IMR-90 (cell line): ENCODE results near the gene TANGO2. TPM values are rescaled to one million over a fixed set of nuclear protein-coding genes. Genes with fewer than 3 reads are reported as not detected.

ENCODE experiments used
- ATAC-seq: fragments of 200-7000 bp; cut with Tn5 transposase; 2 replicates; pipeline ENCODE4 v1.9.1; 2020; ENCODE audit warnings: low read depth, mild to moderate bottlenecking, moderate library complexity
- BruUV-seq: library from RNA; stranded (reverse); fragments of 400-500 nt; replicated peaks from 2 replicates; lab custom pipeline; 2021; lab: Mats Ljungman, UMichigan
- CTCF ChIA-PET: fragments of 300-600 bp; formaldehyde crosslinking; extraction: SDS; loops from one replicate; lab custom pipeline; 2021; ENCODE audit warnings: antibody characterized with exemption; lab: Yijun Ruan, JAX
- POLR2A ChIA-PET: fragments of 300-600 bp; sonication (Branson Sonifier 250); formaldehyde crosslinking; loops from one replicate; lab custom pipeline; 2022; ENCODE audit warnings: antibody characterized with exemption; ENCODE audit not compliant: unreplicated experiment; lab: Charles Lee
- DNase-seq: peaks from one replicate; pipeline ENCODE4 v3.0.0; 2013
- H2AFZ ChIP-seq: replicated peaks from 2 replicates; pipeline ENCODE3; 2013; ENCODE audit warnings: low read length, mild to moderate bottlenecking; ENCODE audit not compliant: poor library complexity
- H2AK5ac ChIP-seq: 2 replicates; pipeline ENCODE4 v1.6.1; 2013; ENCODE audit warnings: low read depth, low read length, inconsistent platforms
- H2AK9ac ChIP-seq: replicated peaks from 2 replicates; pipeline ENCODE3; 2013; ENCODE audit warnings: mild to moderate bottlenecking, low read depth, low read length, moderate library complexity; ENCODE audit not compliant: poor library complexity
- H2BK120ac ChIP-seq: 2 replicates; pipeline ENCODE4 v1.6.1; 2013; ENCODE audit warnings: low read depth, low read length, inconsistent platforms
- H2BK15ac ChIP-seq: 3 replicates; pipeline ENCODE4 v1.6.1; 2013; ENCODE audit warnings: low read depth, low read length, inconsistent platforms
- H2BK20ac ChIP-seq: 2 replicates; pipeline ENCODE4 v1.6.1; 2013; ENCODE audit warnings: low read depth, mild to moderate bottlenecking, inconsistent platforms, low read length, moderate library complexity
- H2BK5ac ChIP-seq: 2 replicates; pipeline ENCODE4 v1.6.1; 2013; ENCODE audit warnings: mild to moderate bottlenecking, low read depth, low read length, inconsistent platforms; ENCODE audit not compliant: poor library complexity, severe bottlenecking
- H3K14ac ChIP-seq: replicated peaks from 2 replicates; pipeline ENCODE4 v1.6.1; 2013; ENCODE audit warnings: low read depth, low read length, inconsistent platforms
- H3K18ac ChIP-seq: 2 replicates; pipeline ENCODE4 v1.6.1; 2013; ENCODE audit warnings: low read depth, low read length, control low read depth
- H3K23ac ChIP-seq: 2 replicates; pipeline ENCODE4 v1.6.1; 2013; ENCODE audit warnings: low read depth, low read length, inconsistent platforms
- H3K27ac ChIP-seq: 2 replicates; pipeline ENCODE4 v1.5.1; 2013; ENCODE audit warnings: mild to moderate bottlenecking, control low read depth, low read length; ENCODE audit not compliant: insufficient read depth
- H3K27me3 ChIP-seq: 2 replicates; pipeline ENCODE4 v1.6.1; 2013; ENCODE audit warnings: low read length; ENCODE audit not compliant: control insufficient read depth, insufficient read depth
- H3K36me3 ChIP-seq: 2 replicates; pipeline ENCODE4 v1.6.1; 2013; ENCODE audit warnings: low read length, mixed read lengths; ENCODE audit not compliant: control insufficient read depth, insufficient read depth
- H3K4ac ChIP-seq: 2 replicates; pipeline ENCODE4 v1.6.1; 2013; ENCODE audit warnings: low read depth, low read length, inconsistent platforms
- H3K4me1 ChIP-seq: 2 replicates; pipeline ENCODE4 v1.6.1; 2013; ENCODE audit warnings: low read length, mixed read lengths; ENCODE audit not compliant: control insufficient read depth, insufficient read depth
- H3K4me2 ChIP-seq: 2 replicates; pipeline ENCODE4 v1.6.1; 2013; ENCODE audit warnings: low read depth, mild to moderate bottlenecking, control low read depth, low read length, moderate library complexity
- H3K4me3 ChIP-seq: 2 replicates; pipeline ENCODE4 v1.5.1; 2013; ENCODE audit warnings: low read depth, mild to moderate bottlenecking, control low read depth, low read length, moderate library complexity; ENCODE audit not compliant: insufficient read depth
- H3K56ac ChIP-seq: 2 replicates; pipeline ENCODE4 v1.6.1; 2013; ENCODE audit warnings: low read length, inconsistent platforms; ENCODE audit not compliant: insufficient read depth; ENCODE audit errors: extremely low read depth
- H3K79me1 ChIP-seq, 2 experiments: 2 replicates each; pipeline ENCODE4 v1.6.1; 2013; ENCODE audit warnings: low read length in 2 of 2, inconsistent platforms in 1 of 2, low read depth in 1 of 2
- H3K9ac ChIP-seq: 2 replicates; pipeline ENCODE4 v1.6.1; 2013; ENCODE audit warnings: low read depth, low read length, control low read depth
- H3K9me1 ChIP-seq: 2 replicates; pipeline ENCODE4 v1.6.1; 2013; ENCODE audit warnings: low read length, inconsistent platforms; ENCODE audit not compliant: insufficient read depth
- H3K9me3 ChIP-seq: 2 replicates; pipeline ENCODE4 v1.6.1; 2013; ENCODE audit warnings: low read length; ENCODE audit not compliant: control insufficient read depth, insufficient read depth
- H4K20me1 ChIP-seq: 2 replicates; pipeline ENCODE4 v1.6.1; 2013; ENCODE audit warnings: low read length, inconsistent platforms; ENCODE audit not compliant: insufficient read depth
- H4K5ac ChIP-seq: 2 replicates; pipeline ENCODE4 v1.6.1; 2013; ENCODE audit warnings: mild to moderate bottlenecking, low read depth, low read length, control low read depth
- H4K8ac ChIP-seq, 2 experiments: 2 replicates each; pipeline ENCODE4 v1.6.1; 2013; ENCODE audit warnings: low read depth in 2 of 2, low read length in 2 of 2, control low read depth in 1 of 2, inconsistent platforms in 1 of 2
- H4K91ac ChIP-seq: 2 replicates; pipeline ENCODE4 v1.6.1; 2013; ENCODE audit warnings: low read depth, low read length, inconsistent platforms; ENCODE audit not compliant: insufficient read depth
- BHLHE40 ChIP-seq: fragments of 150-350 bp; IDR thresholded peaks from 2 replicates; pipeline ENCODE4 v1.6.1; 2016; ENCODE audit warnings: mild to moderate bottlenecking, low read depth, low read length
- CEBPB ChIP-seq: IDR thresholded peaks from 2 replicates; pipeline ENCODE4 v1.6.1; 2012; ENCODE audit warnings: low read depth, low read length, improper control_type of control experiment
- CHD1 ChIP-seq: IDR thresholded peaks from 2 replicates; pipeline ENCODE4 v1.6.1; 2012; ENCODE audit warnings: low read depth, low read length, improper control_type of control experiment
- CTCF ChIP-seq: conservative IDR thresholded peaks from 2 replicates; pipeline ENCODE4 v1.5.1; 2012; ENCODE audit warnings: mild to moderate bottlenecking, low read depth, low read length, improper control_type of control experiment
- ELK1 ChIP-seq: fragments of 150-350 bp; IDR thresholded peaks from 2 replicates; pipeline ENCODE4 v1.6.1; 2016; ENCODE audit warnings: low read depth, mild to moderate bottlenecking, low read length, moderate library complexity, borderline replicate concordance
- FOS ChIP-seq: fragments of 150-350 bp; IDR thresholded peaks from 2 replicates; pipeline ENCODE4 v1.6.1; 2016; ENCODE audit warnings: low read depth, low read length
- MAFK ChIP-seq: IDR thresholded peaks from 2 replicates; pipeline ENCODE4 v1.6.1; 2012; ENCODE audit warnings: low read depth, low read length, improper control_type of control experiment
- MAZ ChIP-seq: IDR thresholded peaks from 2 replicates; pipeline ENCODE4 v1.6.1; 2012; ENCODE audit warnings: low read depth, mild to moderate bottlenecking, low read length, improper control_type of control experiment, moderate library complexity, borderline replicate concordance
- MXI1 ChIP-seq: IDR thresholded peaks from 2 replicates; pipeline ENCODE4 v1.6.1; 2012; ENCODE audit warnings: low read depth, mild to moderate bottlenecking, low read length, moderate library complexity, borderline replicate concordance
- NFE2L2 ChIP-seq: fragments of 150-350 bp; IDR thresholded peaks from 2 replicates; pipeline ENCODE4 v1.6.1; 2016; ENCODE audit warnings: low read depth, mild to moderate bottlenecking, low read length
- POLR2A ChIP-seq: IDR thresholded peaks from 2 replicates; pipeline ENCODE4 v1.6.1; 2012; ENCODE audit warnings: mild to moderate bottlenecking, low read depth, low read length
- RAD21 ChIP-seq: IDR thresholded peaks from 2 replicates; pipeline ENCODE4 v1.6.1; 2012; ENCODE audit warnings: low read length, improper control_type of control experiment
- RCOR1 ChIP-seq: IDR thresholded peaks from 2 replicates; pipeline ENCODE4 v1.6.1; 2012; ENCODE audit warnings: mild to moderate bottlenecking, low read length, improper control_type of control experiment; ENCODE audit not compliant: insufficient replicate concordance
- RFX5 ChIP-seq: IDR thresholded peaks from 2 replicates; pipeline ENCODE4 v1.8.0; 2012; ENCODE audit warnings: low read depth, mild to moderate bottlenecking, low read length, moderate library complexity
- SMC3 ChIP-seq: fragments of 150-350 bp; IDR thresholded peaks from 2 replicates; pipeline ENCODE4 v1.6.1; 2016; ENCODE audit warnings: low read depth, mild to moderate bottlenecking, antibody characterized with exemption, low read length, moderate library complexity
- USF2 ChIP-seq: fragments of 150-350 bp; IDR thresholded peaks from 2 replicates; pipeline ENCODE4 v1.6.1; 2017; ENCODE audit warnings: mild to moderate bottlenecking, antibody characterized with exemption, low read length, low read depth
- WGBS, 2 experiments: methylation state at CpG; one replicate each; pipeline versions ENCODE4 v1.1.5 to v1.1.7; 2013; ENCODE audit warnings: missing lambda C conversion rate in 2 of 2; ENCODE audit not compliant: insufficient read length in 1 of 2; ENCODE audit errors: extremely low coverage in 2 of 2; 5-methylcytosine and 5-hydroxymethylcytosine counted together
- dilution Hi-C: fragments of 300-500 bp; cut with HindIII; formaldehyde crosslinking; loops from one replicate; pipeline ENCODE4 v1.14.3; 2018; ENCODE audit warnings: low sequenced_read_pairs; ENCODE audit not compliant: unreplicated experiment
- in situ Hi-C: fragments of 300-500 bp; cut with MboI; formaldehyde crosslinking; loops from 3 replicates; pipeline ENCODE4 v1.14.3; 2019; ENCODE audit warnings: low sequenced_read_pairs, inconsistent platforms, mixed read lengths
- intact Hi-C: fragments of 100-400 bp; cut with micrococcal nuclease; formaldehyde crosslinking; loops from 2 replicates; pipeline ENCODE4 v1.10.0; 2022
- polyA plus RNA-seq, 3 experiments: library from polyadenylated mRNA; depleted of rRNA; stranded (reverse); fragments of >200 nt; gene quantifications; 2 replicates each; pipeline ENCODE4 v1.2.3, GENCODE V29; 2012; ENCODE audit warnings: low replicate concordance in 1 of 3
- total RNA-seq: library from RNA; depleted of rRNA; stranded (reverse); fragments of >200 nt; gene quantifications from 2 replicates; pipeline ENCODE4 v1.2.3, GENCODE V29; 2012

The TANGO2 gene
- total and polyA plus RNA-seq, 2 of the 4 experiments (the other 2 are of a cell fraction), result 45.1 to 75.1 TPM

- dilution Hi-C loops (no loop called here), intact Hi-C loops (no loop called here), in situ Hi-C loops (no loop called here)
- H3K23ac ChIP-seq, result no peak overlapping the region
- ATAC-seq (no peak), DNase-seq (no peak)
- no peaks in the 10 kb centered on the region; the same call in 1 of the 2 replicates for H3K9me3 ChIP-seq
- POLR2A ChIA-PET, result no interaction called here
- no peak overlapping the region for H4K91ac ChIP-seq
- no peak overlapping the region for H2AFZ ChIP-seq
- H2BK20ac ChIP-seq, result no peak overlapping the region
- no peak overlapping the region for H3K4ac ChIP-seq
- H3K79me1 ChIP-seq, result peaks cover 0 to 10% of the 10 kb centered on the region in 2 experiments; a peak in 1 of 4 replicates
- peaks cover 25% of the 10 kb centered on the region for H3K36me3 ChIP-seq
- H2BK5ac ChIP-seq, result no peak overlapping the region
- H4K20me1 ChIP-seq, result no peaks in the 10 kb centered on the region; the same call in 1 of the 2 replicates
- no peaks in the 10 kb centered on the region for H3K4me1 ChIP-seq
- no peak overlapping the region for H3K56ac ChIP-seq
- WGBS, 2 experiments, result no CpG with 5 or more reads among the region's 4 CpGs
- no peak overlapping the region for H2AK5ac ChIP-seq
- H3K27ac ChIP-seq, result no peak overlapping the region
- H3K9ac ChIP-seq, result no peak overlapping the region
- no peak overlapping the region for H2AK9ac ChIP-seq
- H3K14ac ChIP-seq, result no peak overlapping the region
- no peak overlapping the region for H2BK15ac ChIP-seq
- H3K27me3 ChIP-seq, result no peaks in the 10 kb centered on the region
- no peak overlapping the region for H4K5ac ChIP-seq
- no TSS peak for BruUV-seq
- TF ChIP-seq ELK1, result no peak
- no peak for TF ChIP-seq FOS
- no peak for TF ChIP-seq CTCF
- no peak for TF ChIP-seq USF2
- no peak for TF ChIP-seq MAZ
- TF ChIP-seq RFX5, result no peak
- no peak for TF ChIP-seq SMC3
- TF ChIP-seq NFE2L2, result no peak
- TF ChIP-seq CHD1, result no peak
- TF ChIP-seq MAFK, result no peak
- no peak for TF ChIP-seq BHLHE40
- no peak for TF ChIP-seq RAD21
- no peak for TF ChIP-seq CEBPB
- TF ChIP-seq POLR2A, result no peak
- TF ChIP-seq MXI1, result no peak
- TF ChIP-seq RCOR1, result no peak
- no peaks in the 10 kb centered on the region for H3K9me1 ChIP-seq
- no peak overlapping the region for H3K4me2 ChIP-seq
- no peak overlapping the region for H2BK120ac ChIP-seq
- H3K18ac ChIP-seq, result no peak overlapping the region
- no peak overlapping the region for H3K4me3 ChIP-seq
- H4K8ac ChIP-seq, result no peak overlapping the region
- CTCF ChIA-PET, result no interaction called here
These were observed 25.8 kb downstream of the TANGO2 start for GRCh38 chr22:20046730-20047129.
